Tibial nerve (tissue), 4 donors: Measurements from ENCODE around the gene SMIM26. TPM values are rescaled to one million over a fixed set of nuclear protein-coding genes. Genes with fewer than 3 reads are reported as not detected.

Experiments
- DNase-seq, 2 donors: peaks; one replicate each; pipeline ENCODE4 v3.0.0-alpha.2; 2019; ENCODE audit warnings: low spot score in 2 of 2
- H3K27ac ChIP-seq, 4 donors: fragments of 200-600 bp; sonication (generic) in 3 of 4; one replicate each; pipeline ENCODE4 v1.5.1; 2017 to 2019; ENCODE audit warnings: mild to moderate bottlenecking in 1 of 4
- H3K27me3 ChIP-seq, 2 donors: fragments of 200-600 bp; sonication (generic) in 1 of 2; one replicate each; pipeline versions ENCODE4 v1.5.1 to v1.6.0; 2017 to 2019
- H3K36me3 ChIP-seq, 3 donors: fragments of 200-600 bp; sonication (generic); one replicate each; pipeline ENCODE4 v1.5.1; 2018 to 2019
- H3K4me1 ChIP-seq, 4 donors: fragments of 200-600 bp; sonication (generic) in 3 of 4; one replicate each; pipeline ENCODE4 v1.5.1; 2017 to 2019
- H3K4me3 ChIP-seq, 4 donors: fragments of 200-600 bp; sonication (generic) in 3 of 4; one replicate each; pipeline ENCODE4 v1.5.1; 2017 to 2019; ENCODE audit warnings: mild to moderate bottlenecking in 1 of 4, moderate library complexity in 1 of 4
- H3K9me3 ChIP-seq, 4 donors: fragments of 200-600 bp; sonication (generic) in 3 of 4; one replicate each; pipeline ENCODE4 v1.5.1; 2017 to 2019
- CTCF ChIP-seq, 5 experiments: fragments of 200-600 bp in 3 of 5; fragments of 450-650 bp in 2 of 5; sonication (generic) in 3 of 5; IDR thresholded peaks; one replicate each; pipeline ENCODE4 v1.5.1; 2016 to 2019; ENCODE audit warnings: antibody characterized with exemption in 5 of 5, mild to moderate bottlenecking in 3 of 5, moderate library complexity in 2 of 5
- EP300 ChIP-seq, 2 donors: sonication (generic); formaldehyde crosslinking; IDR thresholded peaks; one replicate each; pipeline ENCODE4 v1.6.1; 2017; ENCODE audit warnings: antibody characterized with exemption in 2 of 2, mild to moderate bottlenecking in 1 of 2
- POLR2A ChIP-seq, 2 donors: fragments of 450-650 bp; IDR thresholded peaks; one replicate each; pipeline ENCODE4 v1.6.1; 2017; ENCODE audit warnings: antibody characterized with exemption in 2 of 2, mild to moderate bottlenecking in 2 of 2, moderate library complexity in 2 of 2
- WGBS, 2 donors: methylation state at CpG; one replicate each; pipeline ENCODE4 v1.1.5; 2018; 5-methylcytosine and 5-hydroxymethylcytosine counted together
- total RNA-seq, 4 donors: library from RNA; depleted of rRNA; stranded (reverse); fragments of >200 nt; gene quantifications; one replicate each; pipeline ENCODE4 v1.1.0, GENCODE V29; 2016

SMIM26 gene
- total RNA-seq, 4 donors from 2014 or later = 93.9 to 139 (median 98.2) TPM

- no peak overlapping the region for H3K27ac ChIP-seq
- H3K36me3 ChIP-seq = peaks cover 0 to 95% (median 37%) of the 10 kb centered on the region in 3 donors
- TF ChIP-seq CTCF (IDR thresholded peaks at IDR 0.05) = no peak
- no peaks in the 10 kb centered on the region for H3K27me3 ChIP-seq
- 85 to 97% methylated on average over 2 of the region's 2 CpGs for WGBS, 2 donors
- H3K4me1 ChIP-seq = no peaks in the 10 kb centered on the region
- no peak for DNase-seq
- no peaks in the 10 kb centered on the region for H3K9me3 ChIP-seq
- no peak overlapping the region for H3K4me3 ChIP-seq
These were observed 39.4 kb upstream of the SMIM26 start for GRCh38 chr20:18527836-18528235.

GRCh38 chr20:18529041-18529440 is 38.2 kb upstream of the SMIM26 start:
- Histone ChIP-seq H3K27ac (no peak overlapping the region), H3K27me3 (no peaks in the 10 kb centered on the region), H3K4me1 (no peaks in the 10 kb centered on the region), H3K4me3 (no peak overlapping the region), H3K36me3 (peaks cover 0 to 100% (median 37%) of the 10 kb centered on the region in 3 donors), H3K9me3 (no peaks in the 10 kb centered on the region)
- TF ChIP-seq POLR2A (IDR thresholded peaks at IDR 0.05) = no peak
- TF ChIP-seq CTCF (IDR thresholded peaks at IDR 0.05) = no peak
- no peak for TF ChIP-seq EP300 (IDR thresholded peaks at IDR 0.05)
- no peak for DNase-seq

GRCh38 chr20:18532626-18533025 is 34.6 kb upstream of the SMIM26 start:
- H3K4me1 ChIP-seq = no peaks in the 10 kb centered on the region
- TF ChIP-seq EP300 (IDR thresholded peaks at IDR 0.05) (no peak), POLR2A (IDR thresholded peaks at IDR 0.05) (no peak), CTCF (IDR thresholded peaks at IDR 0.05) (no peak)
- no peak overlapping the region for H3K27ac ChIP-seq
- peaks cover 0 to 100% (median 31%) of the 10 kb centered on the region in 3 donors for H3K36me3 ChIP-seq
- DNase-seq = no peak
- WGBS, 2 donors = 86 to 87% methylated on average over 6 of the region's 6 CpGs
- H3K9me3 ChIP-seq = no peaks in the 10 kb centered on the region
- no peak overlapping the region for H3K4me3 ChIP-seq
- H3K27me3 ChIP-seq = no peaks in the 10 kb centered on the region

- no peaks in the 10 kb centered on the region for H3K27me3 ChIP-seq
- H3K27ac ChIP-seq = no peak overlapping the region
- no peak for TF ChIP-seq CTCF (IDR thresholded peaks at IDR 0.05)
- TF ChIP-seq EP300 (IDR thresholded peaks at IDR 0.05) = no peak
- TF ChIP-seq POLR2A (IDR thresholded peaks at IDR 0.05) = no peak
- WGBS, 2 donors = 48 to 56% methylated on average over 1 of the region's 1 CpG
- H3K4me3 ChIP-seq = no peak overlapping the region
- no peaks in the 10 kb centered on the region for H3K9me3 ChIP-seq
- no peaks in the 10 kb centered on the region for H3K4me1 ChIP-seq
- peaks cover 0 to 100% (median 23%) of the 10 kb centered on the region in 3 donors for H3K36me3 ChIP-seq
- no peak for DNase-seq
These were observed 33.7 kb upstream of the SMIM26 start for GRCh38 chr20:18533491-18533890.

- Histone ChIP-seq H3K4me1 (no peaks in the 10 kb centered on the region), H3K27me3 (no peaks in the 10 kb centered on the region), H3K27ac (no peak overlapping the region), H3K4me3 (no peak overlapping the region), H3K9me3 (no peaks in the 10 kb centered on the region), H3K36me3 (peaks cover 0 to 98% (median 16%) of the 10 kb centered on the region in 3 donors)
- no peak for DNase-seq
- TF ChIP-seq EP300 (IDR thresholded peaks at IDR 0.05) (no peak), POLR2A (IDR thresholded peaks at IDR 0.05) (no peak), CTCF (IDR thresholded peaks at IDR 0.05) (no peak)
- WGBS, 2 donors = 85 to 92% methylated on average over 6 of the region's 6 CpGs
These were observed 33.1 kb upstream of the SMIM26 start for GRCh38 chr20:18533978-18534644.
